NB4 (cell line): ENCODE results near the gene RPL29.
"Not testable (repeated sequence)": the region's sequence is repeated elsewhere in the genome, so short reads cannot be mapped to it uniquely, and the experiment has no call there.

Source experiments
- DNase-seq: peaks from one replicate; pipeline ENCODE4 v3.0.0; 2010; ENCODE audit warnings: low read depth
- H3K4me3 ChIP-seq: one replicate; pipeline ENCODE4 v1.5.1; 2011; ENCODE audit warnings: mild to moderate bottlenecking, low read depth, low read length, moderate library complexity
- MYC ChIP-seq: IDR thresholded peaks from 2 replicates; pipeline ENCODE4 v1.6.1; 2011; ENCODE audit warnings: low read depth, low read length
- POLR2A ChIP-seq: IDR thresholded peaks from 2 replicates; pipeline ENCODE4 v1.6.1; 2011; ENCODE audit warnings: mild to moderate bottlenecking; ENCODE audit not compliant: insufficient read length; ENCODE audit errors: extremely low read depth
- TF ChIP-seq, protein P1 (sequence below): IDR thresholded peaks from 2 replicates; pipeline ENCODE4 v1.6.1; 2011; ENCODE audit warnings: low read depth, low read length
- TF ChIP-seq, protein P2 (sequence below): IDR thresholded peaks from one replicate; pipeline ENCODE4 v1.5.1; 2012; ENCODE audit warnings: low read depth, low read length

Gene RPL29

GRCh38 chr3:51999846-52000245 lies 4.2 kb upstream of the RPL29 start:
- H3K4me3 ChIP-seq, result no peak overlapping the region
- no peak for DNase-seq
- TF ChIP-seq POLR2A (no peak), MYC (no peak)
- TF ChIP-seq, protein P1, sequence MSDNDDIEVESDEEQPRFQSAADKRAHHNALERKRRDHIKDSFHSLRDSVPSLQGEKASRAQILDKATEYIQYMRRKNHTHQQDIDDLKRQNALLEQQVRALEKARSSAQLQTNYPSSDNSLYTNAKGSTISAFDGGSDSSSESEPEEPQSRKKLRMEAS, result no peak
- TF ChIP-seq, protein P2, sequence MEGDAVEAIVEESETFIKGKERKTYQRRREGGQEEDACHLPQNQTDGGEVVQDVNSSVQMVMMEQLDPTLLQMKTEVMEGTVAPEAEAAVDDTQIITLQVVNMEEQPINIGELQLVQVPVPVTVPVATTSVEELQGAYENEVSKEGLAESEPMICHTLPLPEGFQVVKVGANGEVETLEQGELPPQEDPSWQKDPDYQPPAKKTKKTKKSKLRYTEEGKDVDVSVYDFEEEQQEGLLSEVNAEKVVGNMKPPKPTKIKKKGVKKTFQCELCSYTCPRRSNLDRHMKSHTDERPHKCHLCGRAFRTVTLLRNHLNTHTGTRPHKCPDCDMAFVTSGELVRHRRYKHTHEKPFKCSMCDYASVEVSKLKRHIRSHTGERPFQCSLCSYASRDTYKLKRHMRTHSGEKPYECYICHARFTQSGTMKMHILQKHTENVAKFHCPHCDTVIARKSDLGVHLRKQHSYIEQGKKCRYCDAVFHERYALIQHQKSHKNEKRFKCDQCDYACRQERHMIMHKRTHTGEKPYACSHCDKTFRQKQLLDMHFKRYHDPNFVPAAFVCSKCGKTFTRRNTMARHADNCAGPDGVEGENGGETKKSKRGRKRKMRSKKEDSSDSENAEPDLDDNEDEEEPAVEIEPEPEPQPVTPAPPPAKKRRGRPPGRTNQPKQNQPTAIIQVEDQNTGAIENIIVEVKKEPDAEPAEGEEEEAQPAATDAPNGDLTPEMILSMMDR, result no peak

DNA sequence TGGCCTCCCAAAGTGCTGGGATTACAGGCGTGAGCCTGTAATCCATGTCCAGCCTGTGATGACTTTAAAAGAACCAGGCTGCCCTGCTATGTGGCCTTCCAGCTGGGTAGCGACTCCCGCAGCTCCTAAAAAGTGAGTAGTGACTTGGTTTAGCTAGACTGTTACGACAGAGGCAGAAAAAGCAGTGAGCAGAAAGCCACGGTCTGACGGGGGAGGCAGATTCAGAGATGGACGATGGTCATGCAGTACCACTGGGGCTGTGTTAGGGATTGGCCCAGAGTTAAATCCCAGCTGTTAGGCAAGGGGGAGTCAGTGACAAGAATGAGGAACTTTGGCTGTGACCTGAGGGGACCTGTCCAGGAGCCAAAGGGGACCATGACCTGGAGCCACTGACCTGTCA lies 3.1 kb upstream of the RPL29 start:
- DNase-seq, result peak; percentile 49
- TF ChIP-seq, protein P1, result no peak
- TF ChIP-seq POLR2A (no peak), MYC (no peak)
- TF ChIP-seq, protein P2, result no peak
- H3K4me3 ChIP-seq, result no peak overlapping the region

DNA sequence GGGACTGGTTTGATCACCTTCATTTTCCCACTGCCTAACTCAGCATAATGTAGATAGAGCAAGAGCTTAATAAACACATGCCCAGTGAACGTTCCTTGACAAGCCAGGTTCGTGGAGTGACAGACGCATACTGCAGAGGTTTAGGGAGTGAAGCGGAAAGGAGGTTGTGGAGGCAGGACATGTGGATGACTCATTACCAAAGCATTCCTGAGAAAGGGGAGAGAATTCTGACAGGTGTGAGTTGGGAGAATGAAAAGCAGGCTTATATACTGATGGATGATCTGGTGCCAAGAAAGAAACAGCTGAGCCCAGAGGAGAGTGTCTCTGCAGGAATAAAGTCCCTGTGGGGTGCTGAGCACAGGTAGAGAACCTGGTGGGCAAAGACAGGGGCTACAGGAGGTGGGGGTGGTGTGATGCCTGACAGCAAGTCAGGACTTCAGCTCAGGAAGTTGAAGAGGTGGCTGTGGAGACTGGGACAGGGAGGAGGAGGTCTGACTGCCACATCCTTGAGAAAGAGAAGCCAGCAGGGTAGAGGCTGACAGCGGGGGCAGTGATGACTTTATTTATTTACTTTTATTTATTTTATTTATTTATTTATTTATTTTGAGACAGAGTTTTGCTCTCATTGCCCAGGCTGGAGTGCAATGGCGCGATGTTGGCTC lies 2.4 kb upstream of the RPL29 start:
- TF ChIP-seq, protein P2, result no peak
- TF ChIP-seq MYC (no peak), POLR2A (no peak)
- TF ChIP-seq, protein P1, result no peak
- DNase-seq, result no peak

GRCh38 chr3:51997172-51997571 lies 1.5 kb upstream of the RPL29 start:
- no peak overlapping the region for H3K4me3 ChIP-seq
- DNase-seq, result no peak

More for the DNA sequence above, 2.4 kb upstream of the RPL29 start:
- no peak overlapping the region for H3K4me3 ChIP-seq

GRCh38 chr3:51994530-51994929 lies 1.2 kb downstream of the RPL29 start:
- TF ChIP-seq MYC (no peak), POLR2A (no peak)
- TF ChIP-seq, protein P2, result no peak
- TF ChIP-seq, protein P1, result no peak
- peak overlapping the region; percentile 98 for H3K4me3 ChIP-seq

More at GRCh38 chr3:51997172-51997571, 1.5 kb upstream of the RPL29 start:
- no peak for TF ChIP-seq MYC

GRCh38 chr3:51993657-51994056 lies 2.0 kb downstream of the RPL29 start:
- not testable (repeated sequence) for DNase-seq
- H3K4me3 ChIP-seq, result peak overlapping the region; percentile 98

More at GRCh38 chr3:51994530-51994929, 1.2 kb downstream of the RPL29 start:
- DNase-seq, result no peak

GRCh38 chr3:51992017-51992682 lies 3.5 kb downstream of the RPL29 start:
- TF ChIP-seq POLR2A (no peak), MYC (no peak)
- TF ChIP-seq, protein P1, result no peak
- TF ChIP-seq, protein P2, result no peak

DNA sequence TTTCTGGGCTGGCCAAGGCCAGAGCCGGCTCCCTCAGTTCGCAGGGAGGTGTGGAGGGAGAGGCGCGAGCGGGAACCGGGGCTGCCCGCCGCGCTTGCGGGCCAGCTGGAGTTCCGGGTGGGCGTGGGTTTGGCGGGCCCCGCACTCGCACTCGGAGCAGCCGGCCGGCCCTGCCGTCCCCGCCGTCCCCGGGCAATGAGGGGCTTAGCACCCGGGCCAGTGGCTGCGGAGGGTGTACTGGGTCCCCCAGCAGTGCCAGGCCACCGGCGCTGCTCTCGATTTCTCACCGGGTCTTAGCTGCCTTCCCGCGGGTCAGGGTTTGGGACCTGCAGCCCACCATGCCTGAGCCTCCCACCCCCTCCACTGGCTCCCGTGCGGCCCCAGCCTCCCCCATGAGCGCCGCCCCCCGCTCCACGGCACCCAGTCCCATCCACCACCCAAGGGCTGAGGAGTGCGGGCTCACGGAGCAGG lies 5.2 kb downstream of the RPL29 start:
- DNase-seq, H3K4me3 ChIP-seq: not testable (repeated sequence)

More at GRCh38 chr3:51992017-51992682, 3.5 kb downstream of the RPL29 start:
- DNase-seq, result peak; percentile 47
- no peak overlapping the region for H3K4me3 ChIP-seq
